ENCODE results near the gene CERKL. TPM values are rescaled to one million over a fixed set of nuclear protein-coding genes. Genes with fewer than 3 reads are reported as not detected.

CERKL gene
- total and polyA plus RNA-seq, 12 donors: not detected

DNA sequence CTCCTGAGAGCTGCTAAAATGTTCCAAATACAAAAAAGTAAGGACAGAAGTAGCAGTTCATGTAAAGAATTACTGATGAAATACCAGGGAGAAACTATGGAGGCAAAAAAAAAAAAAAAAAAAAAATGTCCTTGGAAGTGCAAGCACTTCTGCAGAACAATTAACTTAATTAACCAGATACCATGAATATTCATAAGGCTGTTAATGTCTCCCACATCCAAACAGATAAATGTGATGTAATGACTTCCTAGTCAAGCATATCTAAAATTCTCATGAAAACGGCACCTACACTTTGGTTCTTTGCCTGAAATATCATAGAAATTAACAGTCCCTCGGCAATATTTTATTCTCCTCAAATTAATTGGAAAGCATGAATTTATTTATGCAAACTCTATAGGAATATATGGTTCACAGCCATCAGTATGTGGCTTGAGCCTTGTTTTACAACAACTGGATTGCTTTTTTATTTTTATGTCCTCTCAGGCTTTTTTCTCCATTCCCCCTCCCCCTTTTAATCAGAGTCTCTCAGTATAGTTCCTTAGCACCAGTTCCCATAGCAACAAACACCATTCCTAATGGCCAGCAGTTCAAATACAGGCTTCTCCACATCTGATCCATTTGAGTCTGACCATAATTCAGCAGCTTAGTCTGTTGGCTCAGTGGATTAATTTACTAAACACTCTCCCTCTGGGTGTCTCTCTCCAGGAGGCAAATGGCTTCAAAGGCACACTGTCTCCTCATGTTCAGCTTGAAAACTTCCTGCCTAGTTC is 102.7 kb downstream of the CERKL start:
- WGBS, 2 donors: 75 to 77% methylated on average over 2 of the region's 2 CpGs
- intact Hi-C loops (cut with DNase I): no loop called here

DNA sequence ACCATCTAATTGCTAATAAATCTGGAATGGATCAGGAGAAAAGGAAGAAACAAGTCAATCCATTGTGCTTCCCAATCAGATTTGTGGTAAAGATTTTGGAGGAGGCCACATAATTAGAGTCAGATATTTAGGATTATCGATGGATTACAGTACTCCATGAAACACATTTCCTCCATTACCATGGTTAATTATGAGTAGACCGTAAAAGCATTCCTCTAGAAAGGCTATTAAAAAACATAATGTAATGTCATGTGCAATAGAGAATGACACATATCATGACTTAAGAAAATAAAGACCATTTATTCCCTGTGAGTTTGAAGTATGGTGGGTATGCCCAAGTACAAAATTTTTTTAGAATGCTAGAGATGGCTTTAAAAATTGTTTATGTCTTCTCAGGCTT is 103.7 kb downstream of the CERKL start:
- WGBS, 2 donors: 90 to 96% methylated on average over 2 of the region's 2 CpGs
- H3K36me3 ChIP-seq: no peaks in the 10 kb centered on the region
- H3K9me3 ChIP-seq: no peaks in the 10 kb centered on the region
- intact Hi-C loops (cut with DNase I): no loop called here
- H3K27me3 ChIP-seq: no peaks in the 10 kb centered on the region
- ATAC-seq (no peak), DNase-seq (no peak)
- H3K27ac ChIP-seq: no peak overlapping the region
- TF ChIP-seq, protein P1, sequence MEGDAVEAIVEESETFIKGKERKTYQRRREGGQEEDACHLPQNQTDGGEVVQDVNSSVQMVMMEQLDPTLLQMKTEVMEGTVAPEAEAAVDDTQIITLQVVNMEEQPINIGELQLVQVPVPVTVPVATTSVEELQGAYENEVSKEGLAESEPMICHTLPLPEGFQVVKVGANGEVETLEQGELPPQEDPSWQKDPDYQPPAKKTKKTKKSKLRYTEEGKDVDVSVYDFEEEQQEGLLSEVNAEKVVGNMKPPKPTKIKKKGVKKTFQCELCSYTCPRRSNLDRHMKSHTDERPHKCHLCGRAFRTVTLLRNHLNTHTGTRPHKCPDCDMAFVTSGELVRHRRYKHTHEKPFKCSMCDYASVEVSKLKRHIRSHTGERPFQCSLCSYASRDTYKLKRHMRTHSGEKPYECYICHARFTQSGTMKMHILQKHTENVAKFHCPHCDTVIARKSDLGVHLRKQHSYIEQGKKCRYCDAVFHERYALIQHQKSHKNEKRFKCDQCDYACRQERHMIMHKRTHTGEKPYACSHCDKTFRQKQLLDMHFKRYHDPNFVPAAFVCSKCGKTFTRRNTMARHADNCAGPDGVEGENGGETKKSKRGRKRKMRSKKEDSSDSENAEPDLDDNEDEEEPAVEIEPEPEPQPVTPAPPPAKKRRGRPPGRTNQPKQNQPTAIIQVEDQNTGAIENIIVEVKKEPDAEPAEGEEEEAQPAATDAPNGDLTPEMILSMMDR (IDR thresholded peaks at IDR 0.05): no peak
- no peak overlapping the region for H3K4me3 ChIP-seq
- no peaks in the 10 kb centered on the region for H3K4me1 ChIP-seq

More for the DNA sequence above, 102.7 kb downstream of the CERKL start:
- ATAC-seq (no peak), DNase-seq (no peak)
- H3K4me3 ChIP-seq: no peak overlapping the region
- no peaks in the 10 kb centered on the region for H3K36me3 ChIP-seq
- TF ChIP-seq, protein P1 (IDR thresholded peaks at IDR 0.05): no peak
- H3K27me3 ChIP-seq: no peaks in the 10 kb centered on the region
- no peak overlapping the region for H3K27ac ChIP-seq
- H3K4me1 ChIP-seq: no peaks in the 10 kb centered on the region
- H3K9me3 ChIP-seq: no peaks in the 10 kb centered on the region

DNA sequence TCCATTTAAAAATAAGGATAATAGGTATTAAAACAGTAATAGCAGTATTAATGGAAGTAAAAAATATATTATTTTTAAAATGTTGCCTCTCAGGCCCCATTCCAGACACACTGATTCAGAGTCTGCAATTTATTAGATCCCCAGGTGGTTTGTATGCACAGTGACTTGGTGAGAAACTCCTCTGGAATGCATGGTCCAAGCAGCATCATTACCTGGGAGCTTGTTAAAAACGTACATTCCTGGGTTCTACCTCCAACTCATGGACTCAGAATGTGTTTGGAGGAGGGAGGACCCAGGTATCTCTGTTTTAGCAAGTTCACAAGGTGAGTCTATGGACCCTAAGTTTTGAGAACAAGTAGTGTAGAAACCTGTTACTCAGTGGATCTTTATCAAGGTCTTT is 104.1 kb downstream of the CERKL start:
- TF ChIP-seq, protein P1 (IDR thresholded peaks at IDR 0.05): no peak
- intact Hi-C loops (cut with DNase I): no loop called here
- H3K4me1 ChIP-seq: no peaks in the 10 kb centered on the region
- H3K36me3 ChIP-seq: no peaks in the 10 kb centered on the region
- H3K9me3 ChIP-seq: no peaks in the 10 kb centered on the region
- ATAC-seq (no peak), DNase-seq (no peak)
- WGBS, 2 donors: 49 to 56% methylated on average over 1 of the region's 1 CpG
- H3K27ac ChIP-seq: no peak overlapping the region
- H3K4me3 ChIP-seq: no peak overlapping the region
- no peaks in the 10 kb centered on the region for H3K27me3 ChIP-seq

DNA sequence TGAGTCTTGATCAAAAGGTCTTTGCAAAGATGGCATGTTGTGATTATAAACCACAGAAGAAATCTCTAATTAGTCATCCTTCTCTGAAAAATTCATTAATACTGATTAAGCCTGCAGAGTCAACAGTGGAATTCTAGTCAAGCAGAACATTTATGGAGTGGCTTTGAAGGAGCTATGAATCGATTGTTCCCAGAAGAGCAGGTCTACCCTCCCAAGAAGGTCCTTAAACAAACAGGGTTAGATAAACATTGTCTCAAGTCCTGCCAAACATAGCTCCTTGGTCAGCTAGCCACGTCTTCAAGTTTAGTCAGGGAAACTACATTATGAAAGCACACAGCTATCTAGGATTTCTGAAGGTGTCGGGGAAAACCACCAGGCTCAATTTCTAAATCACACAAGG is 110.8 kb downstream of the CERKL start:
- Histone ChIP-seq H3K9me3 (peaks cover 0 to 4% (median 0%) of the 10 kb centered on the region in 11 donors), H3K4me3 (no peak overlapping the region), H3K4me1 (no peaks in the 10 kb centered on the region), H3K27ac (no peak overlapping the region), H3K36me3 (no peaks in the 10 kb centered on the region), H3K27me3 (peaks cover 0 to 6% (median 0%) of the 10 kb centered on the region in 7 donors)
- no peak for ATAC-seq
- intact Hi-C loops (cut with DNase I): no loop called here
- DNase-seq: no peak
- 71% methylated on average over 3 of the region's 3 CpGs for WGBS, 2 donors
- TF ChIP-seq, protein P1 (IDR thresholded peaks at IDR 0.05): no peak
